HG03439 (cell line): ENCODE measurements around the gene SLIT1.
A peak's percentile ranks its signal among the peaks of the same experiment; 100 is the strongest.

Experiments
- ATAC-seq: cut with Tn5 transposase; IDR thresholded peaks from one replicate; pipeline ENCODE4 v1.9.1; 2021; ENCODE audit warnings: mild to moderate bottlenecking, moderate library complexity; ENCODE audit not compliant: unreplicated experiment

SLIT1 gene

DNA sequence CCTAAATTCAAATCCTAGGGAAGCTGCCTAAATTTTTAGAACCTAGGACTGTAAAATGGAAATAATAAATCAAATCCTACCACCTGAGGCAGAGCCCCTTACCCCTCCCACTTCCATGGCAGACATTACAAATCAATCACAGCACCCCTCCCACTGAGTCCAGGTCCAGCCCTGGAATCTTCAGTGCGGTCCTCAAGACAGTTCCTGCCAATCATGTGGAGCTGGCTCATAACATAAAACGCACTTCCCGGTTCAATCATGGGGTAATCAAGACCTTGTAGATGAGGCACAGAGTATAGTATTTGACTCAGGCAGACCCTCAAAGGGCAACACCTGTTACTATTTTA lies 157.0 kb downstream of the SLIT1 start:
- no peak for ATAC-seq

DNA sequence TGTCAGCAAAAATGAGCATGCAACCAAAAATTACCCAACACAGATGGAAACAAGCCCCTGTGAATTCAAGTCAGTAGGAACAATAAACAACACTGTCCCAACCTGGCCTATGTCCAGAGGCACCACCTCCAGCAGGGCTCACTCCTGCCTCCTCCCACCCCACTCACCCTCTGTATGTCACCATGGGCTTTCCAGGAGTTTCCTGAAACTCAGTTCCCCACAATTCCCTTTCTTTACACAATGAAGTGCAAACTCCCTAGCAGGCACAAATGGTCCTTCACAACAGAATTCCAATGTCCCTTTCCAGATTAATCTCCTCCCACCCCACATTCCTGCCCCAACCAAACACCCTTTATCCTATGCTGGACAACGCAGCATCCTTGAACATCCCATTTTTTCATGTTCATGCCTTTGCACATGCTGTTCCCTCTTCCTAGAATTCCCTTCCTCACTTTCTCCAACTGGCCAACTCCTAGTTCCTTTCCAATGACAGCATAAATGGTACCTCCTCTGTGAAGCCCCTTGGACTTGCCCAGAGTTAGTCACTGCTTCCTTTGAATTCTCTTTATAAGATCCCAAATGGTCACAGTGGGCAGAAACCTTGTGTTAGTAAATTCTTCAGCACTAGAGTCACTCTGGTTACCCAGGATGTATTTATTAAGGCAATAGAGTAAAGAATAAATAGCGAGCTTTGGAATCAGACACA lies 157.5 kb downstream of the SLIT1 start:
- no peak for ATAC-seq

DNA sequence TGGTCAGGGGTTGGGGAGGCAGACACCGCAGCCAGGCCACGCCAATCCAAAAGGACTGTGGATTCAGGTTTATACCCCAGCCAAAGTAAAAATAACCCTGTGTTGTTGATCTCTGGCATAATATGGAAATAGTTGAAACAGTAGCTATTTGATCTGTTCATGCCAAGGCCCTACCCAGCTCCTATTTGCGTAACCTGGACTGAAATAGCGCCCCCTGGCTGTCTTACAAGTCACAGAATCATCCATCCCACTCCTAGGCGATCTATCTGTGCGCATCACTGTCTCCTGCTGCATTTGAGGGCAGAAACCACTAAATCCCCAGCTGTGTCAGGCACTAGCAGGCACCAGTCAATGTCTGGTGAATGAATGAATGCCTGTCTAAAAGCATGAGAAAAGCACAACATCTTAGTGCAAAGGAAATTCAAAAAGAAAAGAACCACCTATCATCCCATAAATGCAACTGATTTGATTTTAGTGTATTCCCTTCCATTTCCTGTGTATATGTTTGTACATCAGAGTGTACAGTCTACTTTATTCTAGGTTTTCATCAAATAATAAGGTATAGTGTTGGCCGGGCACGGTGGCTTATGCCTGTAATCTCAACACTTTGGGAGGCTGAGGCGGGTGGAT lies 160.0 kb downstream of the SLIT1 start:
- ATAC-seq: no peak

DNA sequence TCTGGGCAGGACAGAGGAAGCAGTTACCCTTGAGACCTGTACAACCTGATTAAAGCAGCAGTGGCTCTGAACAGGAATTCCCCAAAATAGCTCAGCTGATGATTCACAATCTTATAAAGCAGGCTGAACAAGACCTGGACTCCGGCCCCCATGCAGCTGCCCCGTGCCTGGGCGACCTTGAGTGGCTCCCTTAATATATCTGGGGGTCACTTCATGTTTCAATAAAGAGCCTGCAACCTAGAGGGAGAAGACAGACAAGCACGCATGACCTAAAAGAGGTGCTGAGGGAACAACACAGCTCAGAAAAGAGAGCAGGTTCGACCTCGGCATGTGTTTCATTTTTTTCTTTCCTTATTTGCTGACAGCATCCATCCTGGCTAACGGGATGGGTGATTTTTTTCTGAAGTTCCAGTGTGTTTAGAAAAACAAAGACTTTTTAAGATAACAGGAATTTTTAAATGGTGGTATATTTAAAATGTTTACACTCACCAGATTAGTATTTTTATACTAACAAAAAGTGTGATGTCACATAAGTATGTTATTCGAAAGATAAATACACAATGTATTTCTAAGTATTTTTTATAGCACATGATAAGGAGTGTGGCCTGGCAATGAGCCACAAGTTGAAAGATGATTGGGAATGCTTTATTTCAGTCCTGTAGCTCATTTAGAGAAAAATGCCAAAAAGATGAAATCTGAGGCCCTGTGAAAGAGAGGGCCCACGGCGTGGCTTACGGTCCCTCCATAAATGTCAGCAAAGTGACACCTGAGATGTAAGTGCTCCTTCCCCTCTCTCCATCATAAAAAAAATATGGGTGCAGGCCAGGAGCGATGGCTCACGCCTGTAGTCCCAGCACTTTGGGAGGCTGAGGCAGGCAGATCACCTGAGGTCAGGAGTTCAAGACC lies 161.3 kb downstream of the SLIT1 start:
- no peak for ATAC-seq

DNA sequence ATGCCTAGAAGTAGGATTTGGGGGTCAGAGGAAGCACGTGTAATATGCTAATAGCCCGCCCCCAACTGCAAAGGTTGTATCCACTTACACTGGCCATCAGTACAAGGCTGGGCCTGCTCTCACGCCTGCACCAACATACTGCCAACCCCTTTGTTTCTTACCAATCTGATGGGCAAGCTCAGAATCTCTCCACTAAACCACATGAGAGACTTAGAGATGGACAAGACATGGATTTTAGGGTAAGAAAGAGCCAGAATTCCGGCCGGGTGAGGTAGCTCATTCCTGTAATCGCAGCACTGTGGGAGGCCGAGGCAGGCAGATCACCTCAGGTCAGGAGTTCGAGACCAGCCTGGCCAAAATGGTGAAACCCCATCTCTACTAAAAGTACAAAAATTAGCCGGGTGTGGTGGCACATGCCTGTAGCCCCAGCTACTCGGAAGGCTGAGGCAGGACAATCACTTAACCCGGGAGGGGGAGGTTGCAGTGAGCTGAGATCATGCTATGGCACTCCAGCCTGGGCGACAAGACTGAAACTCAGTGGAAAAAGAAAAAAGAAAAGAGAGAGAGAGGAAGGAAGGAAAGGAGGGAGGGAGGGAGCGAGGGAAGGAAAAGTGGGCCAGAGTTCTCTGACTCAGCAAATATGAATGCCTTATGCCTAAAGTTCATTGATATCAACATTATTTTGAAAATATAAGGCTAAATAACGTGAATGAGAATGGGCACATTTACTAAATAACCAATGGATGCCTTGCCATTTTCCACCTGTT lies 162.2 kb downstream of the SLIT1 start:
- no peak for ATAC-seq

DNA sequence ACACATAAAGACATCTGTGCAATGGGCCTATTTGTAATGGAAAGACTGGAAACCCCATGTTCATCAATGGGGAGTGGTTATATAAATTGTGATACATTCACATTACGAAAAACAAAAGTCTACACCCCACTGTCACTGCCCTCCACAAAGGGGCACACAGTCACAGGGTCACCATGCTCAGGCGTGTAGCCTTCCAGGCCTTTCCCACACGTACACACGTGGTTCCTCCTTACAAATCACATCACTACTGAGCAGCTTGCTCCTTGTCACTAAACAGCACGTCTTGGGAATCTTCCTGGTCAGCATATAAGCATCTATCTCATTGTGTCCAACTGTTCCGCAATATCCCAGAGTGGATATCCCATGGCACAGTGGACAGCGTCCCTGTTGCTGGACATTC lies 163.1 kb downstream of the SLIT1 start:
- ATAC-seq: no peak

DNA sequence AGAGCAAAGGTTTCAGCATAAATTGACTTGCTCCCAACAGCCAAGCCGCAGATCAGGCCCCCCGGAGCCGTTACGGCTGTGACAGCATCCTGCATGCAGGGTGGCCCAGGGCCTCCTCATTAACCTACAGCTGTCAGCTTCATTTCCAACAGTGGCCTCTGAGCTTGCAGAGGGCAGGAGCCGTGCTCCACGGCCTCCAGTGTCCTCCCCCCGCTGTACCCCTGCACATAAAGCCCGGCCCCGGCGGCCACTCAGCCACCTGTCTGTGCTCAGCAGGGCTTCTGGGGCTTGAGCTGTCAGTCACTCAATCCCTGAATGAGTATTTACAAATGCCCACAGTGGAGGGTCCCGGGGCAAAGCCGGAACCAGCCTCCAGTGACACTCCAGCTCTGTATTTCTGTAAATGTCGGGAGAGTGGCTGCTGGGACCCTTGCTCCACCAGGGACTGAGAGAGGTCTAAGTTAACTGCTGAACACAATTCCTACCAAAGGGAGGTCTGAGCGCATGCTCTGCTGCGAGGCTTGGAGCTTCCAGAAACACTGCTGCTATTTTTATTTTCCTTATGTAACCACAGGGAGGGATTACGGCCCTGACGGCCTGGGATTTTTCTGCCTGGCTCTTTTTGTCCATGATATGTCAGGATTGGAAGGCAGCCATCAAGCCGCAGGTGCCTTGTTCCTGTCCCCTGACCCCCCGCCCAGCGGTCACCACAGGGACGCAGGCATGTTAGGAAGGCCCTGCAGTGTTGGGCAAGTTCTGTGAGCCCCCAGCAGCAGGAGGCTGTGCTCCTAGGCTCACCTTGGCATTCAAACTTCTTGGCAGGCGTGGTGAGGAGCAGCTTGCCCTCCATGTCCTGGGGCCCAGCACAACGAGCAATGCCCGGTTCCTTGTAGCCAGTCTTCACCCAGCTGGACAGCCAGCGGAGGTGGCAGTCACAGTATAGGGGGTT lies 165.0 kb downstream of the SLIT1 start:
- ATAC-seq: no peak

DNA sequence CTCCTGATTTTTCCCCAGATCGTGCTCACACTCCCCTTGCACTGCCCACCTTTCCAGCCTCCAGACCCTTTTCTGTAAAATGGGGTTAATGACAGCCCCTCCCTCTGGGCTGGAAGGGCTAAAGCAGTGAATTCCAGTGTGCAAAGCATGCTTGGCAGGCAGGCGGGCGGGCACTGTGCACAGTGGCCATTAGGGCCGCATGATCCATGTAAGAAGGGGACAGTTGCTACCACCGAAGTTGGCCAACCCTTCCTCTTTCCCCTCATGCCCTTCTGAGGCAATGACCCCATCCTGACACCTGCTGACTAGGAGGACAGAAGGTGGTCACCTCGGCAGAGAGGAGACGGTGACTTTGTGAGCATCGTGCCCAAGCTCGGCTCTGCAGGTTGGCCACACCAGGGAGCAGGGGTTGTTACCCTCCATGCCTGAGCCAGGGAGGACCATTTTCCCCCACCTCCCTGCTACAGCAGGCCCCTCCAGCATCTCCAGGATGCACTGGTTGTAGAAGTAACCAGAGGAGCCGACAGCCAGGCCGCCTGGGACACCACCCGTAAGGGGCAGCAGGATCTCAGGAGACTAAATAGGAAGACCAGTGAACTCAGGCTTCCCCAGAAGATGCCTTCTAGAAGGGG lies 166.4 kb downstream of the SLIT1 start:
- no peak for ATAC-seq

DNA sequence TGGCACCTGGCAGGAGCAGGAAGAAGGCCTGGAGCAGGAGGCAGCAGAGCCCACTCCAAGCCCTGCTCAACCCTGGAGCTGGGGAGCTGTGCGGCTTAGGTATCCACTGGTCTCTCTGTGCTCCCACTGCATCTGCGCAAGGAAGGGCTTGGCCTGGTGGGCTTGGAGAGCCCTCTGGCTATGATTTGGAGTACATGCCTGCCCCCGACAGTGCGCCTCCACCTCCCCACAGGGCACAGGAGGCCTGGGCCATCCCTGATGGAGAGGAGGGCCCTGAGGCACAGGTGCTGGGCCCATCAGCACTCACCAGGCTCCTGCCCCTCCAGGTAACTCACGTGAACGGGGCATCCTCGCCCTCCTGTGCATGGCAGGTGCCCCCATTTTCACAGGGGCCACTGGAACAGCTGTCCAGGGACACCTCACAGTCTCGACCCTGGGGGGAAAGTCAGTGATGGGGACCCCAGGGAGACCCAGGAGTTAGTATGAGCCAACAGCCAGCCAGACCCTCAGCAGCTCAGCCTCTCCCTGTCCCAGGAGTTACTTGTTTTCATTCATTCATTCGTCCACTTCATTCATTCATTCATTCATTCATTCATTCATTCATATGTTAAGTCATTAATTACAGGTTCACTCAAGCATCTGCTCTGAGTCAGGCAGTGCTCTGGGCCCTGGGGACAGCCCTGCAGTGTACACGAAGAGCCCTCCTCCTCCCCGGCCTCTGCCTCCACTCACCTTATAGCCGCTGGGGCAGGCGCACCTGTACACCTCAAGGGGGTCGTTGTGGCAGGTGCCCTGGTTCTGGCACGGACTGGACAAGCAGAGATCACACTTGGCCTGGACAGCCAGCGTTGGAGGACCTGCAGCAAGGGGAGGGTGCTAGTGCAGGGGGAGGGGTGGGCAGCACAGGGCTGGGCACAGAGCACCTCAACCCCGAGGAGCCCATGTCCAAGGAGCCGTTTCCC lies 167.2 kb downstream of the SLIT1 start:
- no peak for ATAC-seq

DNA sequence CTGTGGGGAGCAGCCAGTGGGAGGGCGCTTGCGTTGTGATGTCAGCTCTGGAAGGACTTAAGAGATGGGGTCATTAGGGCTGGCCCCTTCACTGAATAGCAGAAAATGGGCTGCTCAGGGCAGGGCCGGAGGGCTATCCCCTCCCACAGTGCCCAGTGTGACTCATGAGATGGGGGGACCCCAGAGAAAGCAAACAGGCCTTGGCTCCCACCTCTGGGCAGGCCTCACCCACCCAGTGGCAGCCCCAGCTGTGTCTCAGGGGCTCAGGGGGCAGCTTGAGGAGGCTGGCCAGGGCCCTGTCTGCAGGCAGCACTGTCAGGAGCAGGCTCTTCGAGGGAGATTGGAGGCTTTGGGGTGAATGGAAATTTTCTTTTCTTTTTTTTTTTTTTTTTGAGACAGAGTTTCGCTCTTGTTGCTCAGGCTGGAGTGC lies 168.3 kb downstream of the SLIT1 start:
- ATAC-seq: no peak

DNA sequence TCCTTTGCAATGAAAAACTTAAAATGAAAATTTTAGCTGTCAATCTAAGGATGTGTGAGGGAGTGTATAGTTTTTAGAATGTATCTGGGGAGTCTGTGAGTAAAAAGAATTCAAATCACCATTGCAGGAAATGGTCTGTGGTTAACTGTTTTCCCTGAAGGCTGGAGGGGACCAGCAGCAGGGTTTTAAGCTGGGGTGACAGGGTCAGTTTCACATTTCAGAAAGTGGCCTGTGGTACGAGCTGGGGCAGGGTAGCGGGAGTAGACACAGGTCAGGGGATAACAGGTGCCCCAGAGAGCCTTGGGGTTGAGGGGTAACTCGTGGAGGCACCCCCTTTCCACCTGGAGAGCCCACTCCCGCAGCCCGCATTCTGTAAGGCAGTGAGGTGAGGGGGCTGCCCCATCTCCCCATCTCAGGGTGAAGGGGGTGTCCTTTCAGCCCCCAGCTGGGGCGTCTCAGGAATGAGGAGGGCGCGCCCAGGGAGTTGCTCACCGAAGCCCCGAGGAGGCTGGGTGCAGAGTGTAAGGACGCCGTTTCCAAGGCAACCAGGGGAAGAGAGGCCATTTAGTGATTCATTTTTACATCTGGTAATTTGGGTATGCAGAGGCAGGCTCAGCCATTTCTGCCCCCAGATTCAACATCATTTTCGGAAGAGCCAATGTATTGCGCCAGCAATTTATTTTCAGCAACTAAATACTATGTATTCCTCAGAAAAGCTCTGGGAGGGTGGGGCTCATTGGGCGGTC lies 168.9 kb downstream of the SLIT1 start:
- ATAC-seq: peak; percentile 61

DNA sequence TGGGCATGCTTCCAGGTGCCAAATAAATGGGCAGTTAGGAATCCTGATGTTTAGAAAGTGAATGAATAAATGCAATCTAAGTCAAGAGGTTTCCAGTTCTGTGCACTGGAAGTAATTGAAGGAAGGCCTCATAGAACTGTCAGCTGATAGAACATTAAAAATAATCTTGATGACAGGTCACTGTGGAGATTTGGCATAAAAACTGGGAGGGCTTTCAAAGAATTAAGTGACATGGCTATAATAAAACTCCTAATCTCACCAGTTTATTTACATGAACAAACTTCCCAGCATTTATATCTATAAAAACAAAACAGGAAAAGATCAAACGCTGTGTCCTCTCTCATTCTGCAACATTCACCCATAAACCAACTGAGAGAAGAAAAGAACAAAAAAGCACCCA lies 170.5 kb downstream of the SLIT1 start:
- no peak for ATAC-seq

DNA sequence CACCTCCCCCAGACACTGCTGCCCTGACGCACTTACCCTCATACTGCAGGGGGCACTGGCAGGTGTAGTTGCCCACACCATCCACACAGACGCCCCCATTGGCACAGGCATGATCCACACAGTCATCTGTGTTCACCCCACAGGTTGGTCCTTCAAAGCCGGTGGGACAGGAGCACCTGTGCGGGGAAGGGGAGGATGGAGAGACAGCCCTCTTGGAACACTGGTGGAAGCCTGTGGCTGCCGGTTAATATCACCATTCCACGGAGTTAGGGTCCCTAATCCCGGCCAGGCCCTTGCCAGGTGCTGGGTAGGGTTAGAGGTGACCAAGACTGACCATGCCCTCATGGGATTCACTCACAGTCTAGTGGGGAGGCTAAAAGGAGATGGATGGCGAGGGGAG lies 171.8 kb downstream of the SLIT1 start:
- no peak for ATAC-seq

DNA sequence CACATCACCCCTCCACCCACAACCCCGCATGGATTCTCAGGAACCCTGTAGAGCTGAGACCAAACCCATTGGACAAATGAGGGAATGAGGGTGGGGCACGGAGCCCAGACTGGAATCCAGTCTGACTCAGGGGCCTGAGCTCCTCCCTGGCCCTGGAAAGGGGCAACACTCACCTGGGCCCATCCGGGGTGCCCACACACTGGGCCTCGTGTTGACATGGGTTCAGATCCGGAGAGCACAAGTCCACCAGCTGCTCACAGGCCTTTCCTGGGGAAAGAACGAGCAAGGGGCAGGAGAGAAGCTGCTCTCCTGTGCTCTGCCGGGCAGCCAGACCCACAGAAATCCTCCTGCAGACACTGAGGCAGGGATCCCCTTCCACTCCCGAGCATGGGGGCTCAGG lies 172.2 kb downstream of the SLIT1 start:
- ATAC-seq: no peak

DNA sequence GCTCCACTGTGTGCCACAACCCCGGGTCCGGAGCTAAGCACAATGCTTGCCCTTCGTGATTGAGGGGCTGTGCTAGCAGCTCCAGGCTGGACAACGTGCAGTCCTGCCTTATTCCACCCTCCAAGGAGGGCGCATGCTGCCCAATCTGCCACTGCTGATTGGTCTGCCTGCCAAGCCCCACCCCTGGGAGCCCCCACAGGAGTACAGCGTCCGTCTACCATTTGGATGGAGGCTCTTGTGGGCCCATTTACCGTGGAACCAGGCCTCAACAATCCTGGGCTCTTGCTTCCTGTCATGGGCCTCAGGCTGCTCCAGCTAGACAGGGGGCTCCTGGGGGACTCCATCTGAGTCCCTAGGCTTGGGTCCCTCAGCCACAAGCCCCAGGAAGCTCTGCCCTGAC lies 173.3 kb downstream of the SLIT1 start:
- ATAC-seq: no peak

DNA sequence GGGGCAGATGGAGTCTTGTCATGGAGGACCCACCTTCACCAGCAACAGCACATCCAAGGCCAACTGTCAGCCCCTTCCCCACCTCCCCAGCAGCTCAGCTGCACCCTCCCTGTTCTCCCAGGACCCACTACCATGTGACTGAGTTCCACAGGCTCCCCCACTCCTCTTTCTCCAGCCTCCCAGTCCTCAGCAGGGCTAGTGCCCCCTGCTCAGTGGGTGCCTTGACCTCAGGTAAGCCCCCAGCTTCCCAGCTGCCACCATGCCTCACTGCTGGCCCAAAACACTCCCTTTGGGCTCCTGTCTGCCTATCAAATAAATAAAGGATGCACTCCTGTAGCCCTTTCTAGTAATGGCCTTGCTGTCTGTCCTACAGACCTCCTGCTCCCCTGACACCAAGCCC lies 174.4 kb downstream of the SLIT1 start:
- no peak for ATAC-seq

DNA sequence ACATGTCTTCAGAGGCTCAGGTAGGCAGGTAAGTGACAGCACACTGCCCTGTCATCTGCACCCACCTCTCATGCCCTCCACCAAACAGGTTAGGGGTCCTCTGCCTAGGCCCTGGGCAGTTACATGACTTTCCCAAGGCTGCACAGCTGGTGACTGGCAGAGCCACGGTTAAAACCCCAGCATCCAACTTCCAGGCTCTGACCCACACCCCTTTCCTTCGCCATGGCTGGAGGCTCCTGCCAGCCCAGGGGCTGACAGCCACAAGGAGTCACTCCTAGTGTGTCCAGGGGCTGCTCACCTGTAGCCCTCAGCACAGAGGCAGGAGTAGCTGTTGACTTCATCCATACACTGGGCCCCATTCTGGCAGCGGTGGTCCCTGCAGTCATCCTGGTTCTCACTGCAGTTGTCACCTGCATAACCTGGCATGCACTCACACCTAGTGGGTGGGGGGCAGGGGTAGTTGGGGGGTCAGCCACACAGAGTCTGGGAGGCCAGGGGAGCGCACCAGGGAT lies 175.0 kb downstream of the SLIT1 start:
- ATAC-seq: no peak

DNA sequence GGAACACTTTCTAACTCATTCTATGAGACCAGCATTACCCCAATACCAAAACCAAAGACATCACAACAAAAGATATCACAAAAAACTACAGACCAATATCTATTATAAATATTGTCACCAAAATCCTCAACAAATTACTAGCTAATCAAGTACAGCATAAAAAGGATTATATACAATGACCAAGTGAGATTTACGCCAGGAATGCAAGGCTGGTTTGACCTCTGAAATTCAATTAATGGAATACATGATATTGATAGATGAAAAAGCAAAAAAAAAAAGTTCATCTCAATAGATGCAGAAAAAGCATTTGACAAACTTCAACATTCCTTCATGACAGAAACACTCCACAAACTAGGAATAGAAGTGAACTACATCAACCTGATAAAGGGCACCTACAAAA lies 178.3 kb downstream of the SLIT1 start:
- no peak for ATAC-seq
